ENCODE measurements around the gene NMT1. TPM values are rescaled to one million over a fixed set of nuclear protein-coding genes. Genes with fewer than 3 reads are reported as not detected.

The NMT1 gene
- total and polyA plus RNA-seq, 2 experiments from 2014 or later = 95.6 to 298 TPM

DNA sequence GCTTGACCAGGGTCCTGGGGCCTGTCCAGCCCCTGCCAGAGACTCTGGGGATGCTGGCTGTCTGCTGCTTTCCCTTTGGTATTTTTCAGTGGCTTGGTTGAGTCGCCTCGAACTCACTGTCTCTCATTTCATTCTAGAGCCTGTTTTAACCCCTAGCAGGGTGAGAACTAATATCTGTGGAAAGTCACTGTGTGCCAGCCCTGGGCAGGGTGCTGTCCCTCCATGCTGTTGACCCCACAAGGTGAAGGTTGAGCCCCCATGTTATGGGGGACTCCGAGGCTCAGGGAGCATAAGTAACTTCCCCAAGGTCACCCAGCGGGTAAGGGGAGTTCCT, 42.6 kb upstream of the NMT1 start (continued):
- no peak for TF ChIP-seq ZNF462 (CRISPR knock-in tag; IDR thresholded peaks at IDR 0.05)

DNA sequence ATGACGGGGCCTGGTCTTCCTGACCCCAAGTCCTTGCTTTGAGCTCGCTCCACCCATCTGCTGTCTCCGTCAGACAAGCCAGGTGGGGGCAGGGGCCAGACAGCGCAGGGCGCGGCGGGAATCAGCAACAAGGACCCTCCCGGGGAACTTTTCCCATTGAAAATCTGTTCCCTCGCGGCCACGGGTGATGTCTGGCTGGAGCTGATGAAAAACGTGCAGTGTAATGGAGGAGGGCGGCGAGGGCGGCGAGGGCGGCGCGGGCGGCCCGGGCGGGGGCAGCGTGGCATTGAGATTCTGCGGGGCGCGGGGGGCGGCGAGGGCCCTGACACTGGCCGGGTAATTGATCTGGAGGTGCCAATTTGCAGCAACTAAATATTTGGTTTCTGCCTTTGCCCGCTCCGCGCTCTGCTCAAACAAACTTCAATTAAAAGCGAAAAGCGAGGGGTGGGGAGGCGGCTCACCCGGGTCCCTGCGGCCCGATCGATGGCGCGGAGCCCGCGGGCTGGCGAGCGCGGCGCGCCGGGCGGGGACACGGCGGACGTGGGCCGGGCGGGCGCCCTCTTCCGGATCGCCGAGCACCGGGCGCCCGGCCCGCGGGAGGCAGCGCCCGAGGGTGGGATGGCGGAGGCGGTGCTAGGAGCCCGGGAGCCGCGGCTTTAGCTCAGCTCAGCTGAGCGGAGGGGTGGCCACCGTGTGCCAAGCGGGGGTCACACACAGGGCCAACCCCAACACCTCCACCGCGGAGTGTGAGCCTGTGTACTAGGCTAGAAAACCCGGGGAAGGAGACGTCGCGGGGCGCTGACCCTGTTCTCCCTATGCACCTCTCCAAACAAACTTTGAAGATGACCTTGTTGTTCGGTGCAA, 42.0 kb upstream of the NMT1 start:
- Histone ChIP-seq H4K20me1 (replicated peaks; ENCODE audit: insufficient read depth) (no peaks in the 10 kb centered on the region; the same call in 1 of the 2 replicates), H3F3A (replicated peaks; ENCODE audit: low read depth) (peaks cover 15% of the 10 kb centered on the region; the same call in 1 of the 2 replicates), H2AFZ (peak overlapping the region; percentile 95), H3K4me2 (peak overlapping the region; percentile 95), H3K4me1 (ENCODE audit: insufficient read depth) (peaks cover 20% of the 10 kb centered on the region), H3K4me3 (peak overlapping the region; percentile 73), H3K36me3 (ENCODE audit: insufficient read depth) (no peaks in the 10 kb centered on the region), H3K27ac (ENCODE audit: low read depth) (no peak overlapping the region), H3K27me3 (ENCODE audit: insufficient read depth) (peaks cover 49% of the 10 kb centered on the region), H3K79me2 (replicated peaks; ENCODE audit: insufficient read depth) (no peaks in the 10 kb centered on the region), H3K9me2 (ENCODE audit: insufficient read depth) (no peaks in the 10 kb centered on the region)
- Mint-ChIP-seq H3K36me3 (ENCODE audit: low read depth) (peaks cover 2% of the 10 kb centered on the region; the same call in 2 of the 3 replicates), H3K9me3 (no peaks in the 10 kb centered on the region; the same call in 2 of the 3 replicates), H3K4me3 (peak overlapping the region; percentile 89), H3K27ac (no peak overlapping the region), H3K4me1 (peaks cover 33% of the 10 kb centered on the region), H3K27me3 (ENCODE audit: insufficient read depth, low read depth, poor library complexity) (peaks cover 57% of the 10 kb centered on the region)
- ATAC-seq (peak; percentile 12), DNase-seq (ENCODE audit: low spot score) (peak; percentile 58)
- TF ChIP-seq ZNF462 (CRISPR knock-in tag; IDR thresholded peaks at IDR 0.05) (no peak), NANOG (IDR thresholded peaks at IDR 0.05; ENCODE audit: borderline replicate concordance) (no peak), JUNB (IDR thresholded peaks at IDR 0.05; ENCODE audit: unreplicated experiment) (no peak), ZNF114 (CRISPR knock-in tag; IDR thresholded peaks at IDR 0.05) (no peak), EZH2 (IDR thresholded peaks at IDR 0.05; ENCODE audit: low read depth, unreplicated experiment) (peak; percentile 38)
- TF ChIP-seq, protein P1, sequence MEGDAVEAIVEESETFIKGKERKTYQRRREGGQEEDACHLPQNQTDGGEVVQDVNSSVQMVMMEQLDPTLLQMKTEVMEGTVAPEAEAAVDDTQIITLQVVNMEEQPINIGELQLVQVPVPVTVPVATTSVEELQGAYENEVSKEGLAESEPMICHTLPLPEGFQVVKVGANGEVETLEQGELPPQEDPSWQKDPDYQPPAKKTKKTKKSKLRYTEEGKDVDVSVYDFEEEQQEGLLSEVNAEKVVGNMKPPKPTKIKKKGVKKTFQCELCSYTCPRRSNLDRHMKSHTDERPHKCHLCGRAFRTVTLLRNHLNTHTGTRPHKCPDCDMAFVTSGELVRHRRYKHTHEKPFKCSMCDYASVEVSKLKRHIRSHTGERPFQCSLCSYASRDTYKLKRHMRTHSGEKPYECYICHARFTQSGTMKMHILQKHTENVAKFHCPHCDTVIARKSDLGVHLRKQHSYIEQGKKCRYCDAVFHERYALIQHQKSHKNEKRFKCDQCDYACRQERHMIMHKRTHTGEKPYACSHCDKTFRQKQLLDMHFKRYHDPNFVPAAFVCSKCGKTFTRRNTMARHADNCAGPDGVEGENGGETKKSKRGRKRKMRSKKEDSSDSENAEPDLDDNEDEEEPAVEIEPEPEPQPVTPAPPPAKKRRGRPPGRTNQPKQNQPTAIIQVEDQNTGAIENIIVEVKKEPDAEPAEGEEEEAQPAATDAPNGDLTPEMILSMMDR (conservative IDR thresholded peaks at IDR 0.05; ENCODE audit: low read depth in 2 of 2) = peak in 1 of 2 experiments; percentile 37; a peak in 2 of 4 replicates
